Measurements from ENCODE around the gene RNF113B.

DNA sequence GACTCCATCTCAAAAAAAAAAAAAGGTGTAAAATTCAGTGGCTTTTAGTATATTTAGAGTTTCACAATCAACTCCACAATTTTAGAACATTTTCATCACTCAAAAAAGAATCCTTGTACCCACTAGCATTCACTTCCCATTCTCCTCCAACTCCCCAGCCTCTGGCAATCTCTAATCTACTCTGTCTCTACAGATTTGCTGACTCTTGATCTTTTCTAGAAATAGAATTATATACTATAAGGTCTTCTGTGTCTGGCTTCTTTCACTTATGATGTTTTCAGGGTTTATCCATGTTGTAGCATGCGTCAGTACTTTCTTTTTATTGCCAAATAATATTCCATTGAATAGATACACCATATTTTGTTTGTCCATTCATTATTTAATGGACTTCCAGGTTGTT is 42.2 kb downstream of the RNF113B start:
- TF ChIP-seq POLR2AphosphoS5 (IDR thresholded peaks at IDR 0.05) (no peak), POLR2A (IDR thresholded peaks at IDR 0.05) (no peak)

Measured in spleen (tissue), 3 donors.